HG02852 (cell line): ENCODE results near the gene NAV1.
"Not testable (repeated sequence)": the region's sequence is repeated elsewhere in the genome, so short reads cannot be mapped to it uniquely, and the experiment has no call there.

Source experiments
- ATAC-seq: cut with Tn5 transposase; IDR thresholded peaks from one replicate; pipeline ENCODE4 v1.9.1; 2021; ENCODE audit warnings: mild to moderate bottlenecking, moderate library complexity; ENCODE audit not compliant: unreplicated experiment

NAV1 gene

GRCh38 chr1:201538612-201539551 lies at the start of gene NAV1:
Gene NAV1, plus strand, starts transcription at chr1:201539127. Its CDS starts 83,758 bp downstream, at chr1:201622885.
- no peak for ATAC-seq

GRCh38 chr1:201489643-201490261 lies 49.2 kb upstream of the NAV1 start:
- ATAC-seq: no peak

- no peak for ATAC-seq
Measured at GRCh38 chr1:201490708-201491131, 48.2 kb upstream of the NAV1 start.

GRCh38 chr1:201491896-201492511 lies 46.9 kb upstream of the NAV1 start:
- ATAC-seq: no peak

GRCh38 chr1:201493026-201493656 lies 45.8 kb upstream of the NAV1 start:
- ATAC-seq: not testable (repeated sequence)

- no peak for ATAC-seq
Measured at GRCh38 chr1:201493757-201494617, 44.9 kb upstream of the NAV1 start.

GRCh38 chr1:201495551-201496295 lies 43.2 kb upstream of the NAV1 start:
- no peak for ATAC-seq

- ATAC-seq: no peak
Measured at GRCh38 chr1:201496296-201496690, 42.6 kb upstream of the NAV1 start.

- no peak for ATAC-seq
Measured at GRCh38 chr1:201497935-201498509, 40.9 kb upstream of the NAV1 start.

- ATAC-seq: no peak
Measured at GRCh38 chr1:201498621-201499020, 40.3 kb upstream of the NAV1 start.

GRCh38 chr1:201499191-201499590 lies 39.7 kb upstream of the NAV1 start:
- no peak for ATAC-seq

GRCh38 chr1:201499795-201500669 lies 38.9 kb upstream of the NAV1 start:
- ATAC-seq: no peak

GRCh38 chr1:201500670-201501120 lies 38.2 kb upstream of the NAV1 start:
- no peak for ATAC-seq

- no peak for ATAC-seq
Measured at GRCh38 chr1:201501144-201501543, 37.8 kb upstream of the NAV1 start.

- no peak for ATAC-seq
Measured at GRCh38 chr1:201501812-201502510, 37.0 kb upstream of the NAV1 start.

GRCh38 chr1:201502511-201502857 lies 36.4 kb upstream of the NAV1 start:
- no peak for ATAC-seq

GRCh38 chr1:201503397-201504176 lies 35.3 kb upstream of the NAV1 start:
- no peak for ATAC-seq
